Stimulated activated CD8-positive, alpha-beta memory T cell treated with anti-CD3 and anti-CD28 coated beads, Interleukin-12 subunit alpha, Interleukin-12 subunit beta, amount 100 ng/mL, for 24 hours (primary cell): ENCODE results near the gene PPP1R3E.
"Not testable (repeated sequence)": the region's sequence is repeated elsewhere in the genome, so short reads cannot be mapped to it uniquely, and the experiment has no call there.

Source experiments
- DNase-seq: peaks from one replicate; pipeline ENCODE4 v3.0.0-alpha.2; 2020; ENCODE audit errors: extremely low read depth

The PPP1R3E gene

DNA sequence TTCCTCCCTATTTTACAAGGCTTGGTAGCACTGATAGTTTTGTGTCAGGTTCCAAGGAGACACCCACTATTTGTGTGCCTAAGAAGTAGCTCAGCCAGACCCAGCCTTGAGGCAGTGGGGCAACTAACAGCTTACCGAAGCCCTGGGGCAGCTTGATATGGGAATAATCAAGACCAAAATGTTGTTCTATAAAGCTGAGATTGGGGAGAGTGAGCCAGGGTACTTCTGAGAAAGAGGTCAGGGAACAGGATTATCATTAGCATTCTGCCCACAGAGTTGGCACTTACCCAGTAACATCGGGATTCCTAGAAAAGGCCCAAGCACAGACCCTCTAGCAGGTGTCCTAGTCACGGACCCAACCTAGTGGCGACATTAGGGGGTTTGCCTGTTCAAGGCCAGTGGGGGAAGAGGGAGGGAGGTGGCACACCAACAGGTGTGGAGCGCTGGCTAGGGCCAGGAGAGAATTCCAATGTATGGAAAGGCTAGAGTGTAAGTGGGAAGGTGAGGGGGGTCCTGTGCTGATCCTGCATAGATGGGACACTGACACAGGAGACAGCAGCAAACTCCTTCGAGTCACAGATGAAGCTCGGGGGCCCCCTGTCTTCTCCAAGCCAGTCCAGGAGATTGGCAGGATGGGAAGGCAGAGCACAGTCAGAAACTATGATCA lies 4.9 kb downstream of the PPP1R3E start:
- DNase-seq, result no peak

DNA sequence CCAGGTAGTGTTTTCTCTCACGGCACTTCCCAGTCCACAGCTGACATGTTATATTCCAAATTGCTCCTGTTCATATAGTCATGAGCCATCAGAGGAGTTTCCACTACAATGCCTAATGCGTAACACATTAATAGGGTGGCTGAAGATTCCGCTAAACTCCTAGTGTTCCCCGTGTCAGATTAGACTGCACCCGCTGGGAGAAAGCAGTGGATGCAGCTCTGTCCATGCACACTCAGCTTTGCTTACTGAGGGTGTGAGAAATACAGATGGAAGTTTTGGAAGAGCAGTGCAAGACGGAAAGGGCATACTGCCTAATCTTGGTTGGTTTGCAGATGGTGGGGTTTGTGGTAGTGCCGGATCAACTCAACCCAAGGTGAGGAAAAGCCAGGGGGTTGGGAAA lies 5.6 kb downstream of the PPP1R3E start:
- no peak for DNase-seq

DNA sequence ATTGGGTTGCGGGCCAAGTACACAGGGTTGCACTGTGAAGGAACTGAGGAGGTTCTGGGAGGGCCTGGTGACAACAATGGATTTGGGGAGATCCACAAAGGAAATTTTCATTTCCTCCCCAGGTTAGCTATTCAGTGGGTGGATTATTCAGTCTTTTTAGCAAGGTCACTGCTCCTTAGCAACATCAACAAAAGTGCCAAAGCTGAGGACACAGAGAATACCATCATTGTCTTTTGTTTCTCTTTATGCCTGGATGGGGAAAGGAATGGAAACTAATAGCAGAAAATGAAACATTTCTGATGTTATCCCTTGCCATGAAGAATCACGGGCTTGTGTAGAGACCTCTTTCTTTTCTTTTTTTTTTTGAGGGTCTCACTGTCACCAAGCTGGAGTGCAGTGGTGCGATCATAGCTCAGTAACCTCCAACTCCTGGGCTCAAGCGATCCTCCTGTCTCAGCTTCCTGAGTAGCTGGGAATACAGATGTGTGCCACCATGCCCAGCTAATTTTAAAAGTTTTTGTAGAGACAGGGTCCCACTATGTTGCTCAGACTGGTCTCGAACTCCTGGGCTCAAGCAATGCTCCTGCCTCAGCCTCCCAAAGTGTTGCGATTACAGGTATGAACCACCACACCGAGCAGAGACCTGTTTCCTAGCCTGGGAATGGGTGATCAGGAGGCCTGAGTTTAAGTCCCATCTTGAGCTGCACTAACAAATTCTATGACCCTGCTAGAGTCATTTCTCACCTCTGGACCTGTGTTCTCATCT lies 6.5 kb downstream of the PPP1R3E start:
- no peak for DNase-seq

DNA sequence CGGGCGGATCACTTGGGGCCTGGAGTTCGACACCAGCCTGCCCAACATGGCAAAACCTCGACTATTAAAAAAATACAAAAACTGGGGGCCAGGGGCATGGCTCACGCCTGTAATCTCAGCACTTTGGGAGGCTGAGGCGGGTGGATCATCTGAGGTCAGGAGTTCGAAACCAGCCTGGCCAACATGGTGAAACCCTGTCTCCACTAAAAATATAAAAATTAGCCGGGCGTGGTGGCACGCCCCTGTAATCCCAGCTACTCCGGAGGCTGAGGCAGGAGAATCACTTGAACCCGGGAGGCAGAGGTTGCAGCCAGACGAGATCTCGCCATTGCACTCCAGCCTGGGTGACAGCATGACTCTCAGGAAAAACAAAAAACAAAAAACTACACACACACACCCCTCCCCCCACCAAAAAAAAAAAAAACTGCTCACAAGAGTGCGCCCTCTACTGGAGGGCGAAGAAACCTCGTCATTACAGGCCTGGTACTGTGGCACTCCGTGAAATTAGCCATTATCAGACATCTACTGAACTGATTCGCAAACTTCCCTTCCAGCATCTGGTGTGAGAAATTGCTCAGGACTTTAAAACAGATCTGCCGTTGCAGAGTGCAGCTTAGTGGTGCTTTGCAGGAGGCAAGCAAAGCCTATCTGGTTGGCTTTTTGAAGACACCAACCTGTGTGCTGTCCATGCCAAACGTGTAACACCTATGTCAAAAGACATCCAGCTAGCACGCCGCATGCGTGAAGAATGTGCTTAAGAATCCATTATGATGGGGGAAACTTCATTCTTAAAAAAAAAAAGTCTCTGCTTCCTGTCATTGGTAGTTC lies 7.7 kb downstream of the PPP1R3E start:
- no peak for DNase-seq

DNA sequence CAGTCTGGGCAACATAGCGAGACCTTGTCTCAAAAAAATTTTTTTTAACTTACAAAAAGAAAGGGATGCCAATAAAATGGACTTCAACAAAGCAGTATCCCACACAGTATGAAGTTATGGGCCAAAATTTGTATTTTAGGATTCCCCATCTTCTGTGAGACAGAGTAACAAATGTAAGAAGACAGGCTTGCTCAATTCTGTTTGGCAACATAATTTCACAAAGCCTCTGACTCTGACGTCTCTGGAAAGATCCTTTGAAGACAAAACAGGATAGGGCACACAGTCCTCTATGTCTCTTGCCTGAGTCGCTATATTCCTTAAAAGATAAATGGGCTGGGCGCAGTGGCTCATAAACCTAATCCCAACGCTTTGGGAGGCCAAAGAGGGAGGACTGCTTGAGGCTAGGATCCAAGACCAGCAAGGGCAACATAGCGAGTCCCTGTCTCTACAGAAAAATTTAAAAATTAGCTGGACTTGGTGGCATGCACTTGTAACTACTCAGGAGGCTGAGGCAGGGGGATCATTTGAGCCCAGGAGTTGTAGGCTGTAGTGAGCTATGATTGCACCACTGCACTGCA lies 15.7 kb downstream of the PPP1R3E start:
- no peak for DNase-seq

DNA sequence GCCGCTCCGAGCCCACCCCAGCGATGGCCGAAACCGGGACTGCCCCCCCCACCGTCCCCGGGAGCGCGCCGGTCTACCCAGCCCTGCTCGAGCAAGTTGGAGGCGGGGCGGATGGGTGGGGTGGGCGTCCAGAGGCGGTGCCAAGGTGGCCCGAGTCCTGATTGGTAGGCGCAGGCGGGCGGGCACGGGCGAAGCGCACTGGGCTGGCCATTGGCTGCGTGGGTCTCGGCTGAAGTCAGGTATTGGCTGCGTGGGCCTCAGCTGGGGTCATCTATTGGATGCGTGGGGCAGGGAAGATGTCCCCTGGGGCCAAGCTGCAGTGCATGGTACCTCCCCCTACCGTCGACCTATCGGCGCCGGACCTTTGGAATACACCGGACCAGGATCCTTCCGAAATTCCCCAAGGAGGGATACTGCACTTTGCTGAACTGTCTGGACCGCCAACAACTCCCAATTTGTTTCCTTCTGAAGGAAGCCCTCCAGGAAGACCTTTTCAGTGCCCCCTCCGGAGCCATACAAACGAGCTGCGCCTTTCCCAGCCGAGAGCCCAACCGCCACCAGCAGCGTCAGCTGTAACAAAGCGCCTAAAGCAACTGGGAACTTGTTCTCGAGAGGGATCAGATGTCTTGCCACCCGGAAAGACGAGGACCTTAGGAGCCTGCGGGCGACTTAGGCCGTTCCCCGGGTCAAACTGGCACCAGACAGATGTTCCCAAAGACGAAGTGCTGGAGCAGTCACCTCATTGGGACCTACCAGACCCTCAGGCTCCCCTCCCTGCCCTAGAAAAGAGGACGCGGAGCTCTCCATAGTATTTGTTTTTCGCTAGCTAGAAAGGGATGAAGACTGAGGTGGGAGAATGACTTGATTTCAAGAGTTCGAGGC lies 16.4 kb downstream of the PPP1R3E start, which contains the start of gene HOMEZ:
Gene HOMEZ, minus strand, starts transcription at position 113 of the 882 bp plus-strand sequence. CDS start 180 bp downstream, outside the sequence.
- peak; percentile 95 for DNase-seq

DNA sequence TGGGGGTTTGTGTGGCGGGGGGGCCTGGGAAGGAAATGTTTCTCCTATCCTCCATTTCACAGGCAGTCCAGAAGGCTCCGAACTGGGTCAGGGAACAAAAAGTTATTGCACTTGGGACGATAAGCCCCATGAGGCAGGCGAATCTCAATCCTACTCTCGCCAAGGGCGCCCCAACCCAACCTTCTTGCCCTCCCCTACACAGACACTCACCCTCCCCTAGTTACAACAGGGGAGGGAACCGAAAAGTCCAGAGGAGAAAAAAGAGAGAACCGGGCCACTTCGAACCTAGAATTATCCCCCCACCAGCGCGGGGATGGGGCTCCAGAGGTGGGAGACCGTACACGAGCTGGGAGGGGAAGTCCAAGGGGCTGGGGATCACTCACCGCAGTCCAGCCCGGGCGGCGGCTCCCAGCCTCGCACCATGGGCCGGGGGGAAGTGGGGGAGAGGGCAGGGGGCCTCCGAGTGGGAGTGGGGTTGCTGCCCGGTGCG lies 17.1 kb downstream of the PPP1R3E start:
- DNase-seq, result no peak

DNA sequence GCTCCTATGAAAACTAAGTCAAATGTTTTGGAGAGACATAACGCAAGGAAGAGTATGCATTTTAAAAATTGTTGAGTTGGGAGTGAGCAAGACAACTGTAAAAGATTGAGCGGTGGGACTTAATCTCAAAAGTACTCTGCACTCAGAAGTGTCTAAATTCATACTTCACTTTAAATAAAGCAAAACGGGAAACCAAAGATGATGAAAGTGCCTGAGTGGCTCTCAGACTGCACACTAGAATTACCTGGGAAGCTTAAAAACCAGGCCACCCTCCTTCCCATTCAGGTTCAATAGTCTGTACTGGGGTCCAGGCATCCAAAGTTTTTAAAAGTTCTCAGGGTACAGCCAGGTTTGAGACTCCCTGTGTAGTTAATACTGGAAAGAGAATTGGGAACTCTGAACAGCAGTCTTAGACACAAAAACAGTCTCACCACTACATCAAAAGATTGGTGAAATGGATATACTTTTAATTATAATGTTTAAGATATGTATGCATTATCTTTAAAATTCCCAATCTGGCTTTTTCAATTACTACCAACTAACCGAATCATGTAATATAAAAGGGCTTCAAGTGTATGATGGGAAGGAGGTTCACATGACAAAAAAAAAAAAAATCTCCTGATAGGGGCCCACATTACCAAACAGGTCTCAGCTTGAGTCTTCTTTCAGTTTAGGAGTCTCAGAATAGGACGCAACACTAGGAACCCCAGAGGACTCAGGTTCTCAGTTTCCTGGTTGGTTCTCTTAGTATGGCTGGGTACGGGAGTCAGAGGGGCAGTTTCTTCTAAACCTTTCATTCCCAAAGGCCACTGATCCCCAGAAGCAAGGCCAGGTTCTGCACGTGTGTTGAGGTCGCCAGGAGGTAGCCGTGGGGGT lies 17.8 kb downstream of the PPP1R3E start:
- DNase-seq, result no peak

DNA sequence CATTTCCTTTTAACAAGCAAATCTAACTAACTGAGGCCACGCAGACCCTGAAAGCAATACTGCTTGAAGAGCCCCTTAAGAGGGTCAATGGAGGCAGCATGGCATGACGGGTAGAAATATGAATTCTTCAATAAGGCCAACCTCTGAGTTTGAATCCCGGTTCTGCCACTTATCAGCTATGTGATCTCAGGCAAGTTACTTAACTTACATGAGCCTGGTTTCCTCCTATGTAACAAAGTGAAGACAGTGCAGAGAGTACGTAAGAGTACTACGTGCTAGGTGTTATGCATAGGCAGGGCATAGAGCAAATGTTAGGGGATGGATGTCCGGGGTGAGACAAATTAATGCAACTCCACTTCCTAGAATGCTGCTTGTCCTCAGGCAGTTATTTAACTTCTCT lies 21.4 kb downstream of the PPP1R3E start:
- DNase-seq, result no peak

DNA sequence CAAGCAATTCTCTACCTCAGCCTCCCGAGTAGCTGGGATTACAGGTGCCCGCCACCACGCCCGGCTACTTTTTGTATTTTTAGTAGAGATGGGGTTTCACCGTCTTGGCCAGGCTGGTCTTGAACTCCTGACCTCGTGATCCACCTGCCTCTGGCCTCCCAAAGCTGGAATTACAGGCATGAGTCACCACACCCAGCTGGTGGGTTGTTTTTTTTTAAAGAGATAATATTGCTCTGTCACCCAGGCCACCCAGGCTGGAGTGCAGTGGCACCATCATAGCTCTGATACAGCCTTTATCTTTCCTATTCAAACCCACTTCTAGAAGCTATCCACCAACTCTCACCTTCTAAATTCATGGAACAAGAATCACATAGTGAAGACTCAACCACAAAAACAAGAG lies 24.7 kb downstream of the PPP1R3E start:
- not testable (repeated sequence) for DNase-seq

DNA sequence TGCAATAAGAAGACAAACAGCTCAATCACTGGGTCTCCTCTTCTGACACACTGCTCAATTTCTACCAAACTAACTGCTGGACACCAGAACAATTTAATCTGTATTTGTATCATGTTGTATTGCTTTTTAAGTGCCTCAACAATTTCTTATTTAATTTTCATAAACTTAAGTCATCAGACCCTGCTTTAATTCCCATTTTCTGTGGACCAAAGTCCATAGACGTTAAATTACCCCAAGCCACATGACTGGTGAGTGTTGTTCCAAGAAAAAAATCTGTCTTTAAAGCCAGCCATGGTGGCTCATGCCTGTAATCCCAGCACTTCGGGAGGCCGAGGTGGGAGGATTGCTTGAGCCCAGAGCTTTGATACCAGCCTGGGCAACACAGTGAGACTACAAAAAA lies 25.5 kb downstream of the PPP1R3E start:
- no peak for DNase-seq

DNA sequence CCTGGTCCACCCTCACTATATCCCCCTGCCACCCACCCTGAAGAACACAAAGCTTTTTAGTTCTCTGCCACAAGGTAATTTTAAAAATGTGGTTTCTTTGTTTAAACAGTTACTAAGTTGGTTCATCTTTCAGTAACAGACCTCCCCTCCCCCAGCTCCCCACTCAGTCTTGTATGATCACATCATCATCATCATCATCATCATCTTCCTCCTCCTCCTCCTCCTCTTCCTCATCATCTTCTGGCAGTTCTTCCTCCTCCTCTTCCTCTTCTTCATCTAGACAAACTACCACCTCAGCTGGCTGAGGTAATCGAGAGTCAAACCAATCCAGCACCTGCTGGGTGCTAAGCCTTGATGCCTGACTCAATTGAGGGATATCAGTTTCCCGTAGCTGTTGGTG lies 27.2 kb downstream of the PPP1R3E start:
- no peak for DNase-seq

DNA sequence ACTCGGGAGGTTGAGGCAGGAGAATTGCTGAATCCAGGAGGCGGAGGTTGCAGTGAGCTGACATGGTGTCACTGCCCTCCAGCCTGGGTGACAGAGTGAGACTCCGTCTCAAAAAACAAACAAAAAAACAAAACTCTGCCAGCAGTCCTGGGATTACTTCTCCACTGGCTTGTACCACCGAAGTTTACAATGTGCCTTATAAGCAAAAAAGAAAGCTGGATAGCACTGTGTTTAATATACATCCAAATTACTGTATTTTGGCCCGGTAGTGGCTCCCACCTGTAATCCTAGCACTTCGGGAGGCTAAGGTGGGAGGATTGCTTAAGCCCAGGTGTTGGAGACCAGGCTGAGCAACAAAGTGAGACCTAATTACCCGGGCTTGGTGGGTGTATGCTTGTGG lies 33.5 kb downstream of the PPP1R3E start:
- DNase-seq, result no peak

DNA sequence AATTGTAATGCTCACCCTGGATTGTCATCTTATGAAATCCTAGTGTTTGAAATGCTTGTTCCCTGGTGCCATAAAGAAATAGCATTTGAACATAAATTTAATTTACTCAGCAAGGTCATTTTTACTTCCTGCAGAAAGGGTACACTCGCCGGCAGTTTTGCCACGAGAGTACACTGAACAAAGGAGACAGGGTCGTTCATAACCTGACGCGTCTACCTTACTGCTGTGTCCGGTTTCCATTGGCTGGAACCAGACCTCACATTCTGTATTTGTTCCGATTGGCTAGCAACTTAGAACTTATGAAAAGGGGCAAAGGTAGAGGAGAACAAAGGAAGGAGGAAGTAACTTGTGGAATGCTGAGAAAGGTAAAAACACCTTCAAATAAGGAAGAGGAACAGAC lies 41.8 kb downstream of the PPP1R3E start:
- not testable (repeated sequence) for DNase-seq

DNA sequence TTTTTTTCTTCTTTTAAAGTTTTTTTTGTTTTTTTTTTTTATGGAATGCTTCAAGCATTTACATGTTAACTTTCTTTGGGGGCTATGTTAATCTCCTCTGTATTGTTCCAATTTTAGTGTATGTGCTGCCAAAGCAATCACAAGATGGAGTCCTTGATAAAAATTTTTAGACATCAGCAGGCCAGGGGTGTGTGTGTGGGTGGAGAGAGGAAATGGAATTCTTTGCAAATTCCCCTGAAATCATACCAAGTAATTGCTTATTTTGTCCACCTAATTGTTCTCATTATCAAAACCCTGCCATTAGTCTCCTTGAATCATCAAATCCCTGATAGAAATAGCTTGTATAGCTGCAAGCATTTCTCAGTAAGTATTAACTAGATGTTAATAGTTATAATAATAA lies 43.2 kb downstream of the PPP1R3E start:
- DNase-seq, result no peak

DNA sequence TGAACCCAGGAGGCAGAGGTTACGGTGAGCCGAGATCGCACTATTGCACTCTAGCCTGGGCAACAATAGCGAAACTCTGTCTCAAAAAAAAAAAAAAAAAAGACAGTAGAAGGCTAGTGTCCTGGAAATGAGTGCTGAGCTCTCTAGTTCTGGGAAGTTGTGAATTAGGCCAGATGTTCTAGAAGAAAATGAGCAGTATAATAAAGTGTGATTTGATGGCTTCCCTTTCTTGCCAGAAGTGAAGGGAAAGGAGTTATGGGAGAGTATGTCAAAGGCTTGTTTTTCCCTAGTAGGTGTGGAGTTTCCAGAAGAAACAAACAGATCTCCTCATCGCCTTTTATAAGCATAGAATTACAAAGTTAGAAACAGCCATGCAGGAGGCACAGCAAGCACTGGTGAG lies 44.4 kb downstream of the PPP1R3E start:
- no peak for DNase-seq

DNA sequence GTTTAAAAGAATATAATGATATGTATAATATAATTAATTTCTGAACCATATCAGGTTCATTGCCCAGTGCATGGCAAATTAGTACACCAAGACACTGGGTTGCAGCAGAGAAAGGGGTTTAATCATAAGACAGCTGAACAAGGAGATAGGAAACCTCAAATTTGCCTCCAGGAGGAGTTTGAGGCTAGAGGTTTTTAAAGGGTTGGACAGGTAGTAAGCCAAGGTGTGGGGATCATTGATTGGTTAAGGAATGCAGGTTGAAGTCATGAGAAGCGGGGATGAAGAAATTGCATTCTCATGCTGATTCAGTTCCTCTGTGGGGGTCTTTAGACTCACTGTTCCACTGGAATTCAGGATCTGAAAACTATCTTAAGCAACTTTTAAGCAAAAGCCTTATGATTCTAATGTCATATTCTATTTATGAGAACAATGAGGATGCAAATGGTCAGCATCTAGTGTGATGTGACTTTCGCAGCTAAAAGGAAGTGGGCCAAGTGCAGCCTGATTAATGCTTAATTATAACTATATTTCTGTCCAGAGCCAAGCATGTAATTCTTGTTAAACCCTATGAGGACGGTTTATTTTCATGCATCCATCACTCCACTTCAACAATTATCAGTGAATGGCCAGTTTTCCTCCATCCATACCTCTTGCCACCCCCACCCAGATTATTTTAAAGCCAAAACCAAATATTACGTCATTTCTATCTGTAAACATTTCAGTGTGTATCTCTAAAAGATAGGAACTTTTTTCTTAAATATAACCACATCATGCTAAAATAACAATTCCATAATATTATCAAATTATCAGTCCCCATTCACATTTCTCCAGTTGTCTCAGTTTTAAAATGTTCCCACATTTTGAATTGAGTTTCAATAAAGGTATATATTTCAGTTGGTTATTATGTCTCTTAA lies 50.0 kb downstream of the PPP1R3E start:
- DNase-seq, result no peak

DNA sequence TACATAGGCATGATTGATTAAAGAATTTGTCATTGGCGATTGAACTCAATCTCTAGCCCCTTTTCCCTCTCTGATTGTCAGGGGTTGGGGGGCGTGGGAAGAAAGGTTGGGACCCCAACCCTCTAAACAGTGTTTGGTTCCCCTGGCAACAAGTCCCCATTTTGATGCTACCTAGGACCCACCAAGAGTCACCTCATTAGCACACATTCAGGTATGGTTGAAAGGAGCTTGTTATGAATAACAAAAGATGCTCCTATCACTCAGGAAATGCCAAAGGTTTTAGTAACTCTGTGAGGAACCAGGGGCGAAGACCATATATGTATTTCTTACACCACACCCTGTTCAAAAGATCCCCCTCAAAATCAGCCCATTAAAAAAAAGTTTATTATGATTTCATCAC lies 50.7 kb downstream of the PPP1R3E start:
- no peak for DNase-seq

DNA sequence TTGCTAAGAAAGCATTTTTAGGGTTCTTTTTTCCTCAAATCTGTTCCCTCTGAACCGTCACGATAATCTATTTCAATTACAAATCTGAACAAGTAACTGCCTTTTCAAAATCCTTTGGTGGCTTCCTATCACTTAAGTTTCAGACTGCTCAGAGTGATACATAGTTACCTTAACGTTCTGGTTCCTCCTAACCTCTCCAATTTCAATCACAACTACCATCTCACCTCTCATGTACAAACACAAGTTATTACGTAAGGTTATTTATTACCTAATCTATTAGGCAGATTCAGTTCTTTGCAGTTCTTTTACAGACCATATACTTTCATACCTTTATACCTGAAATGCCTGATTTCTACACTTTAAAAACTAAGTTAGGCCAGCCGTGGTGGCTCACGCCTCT lies 52.8 kb downstream of the PPP1R3E start:
- DNase-seq, result no peak
